Endometrial microvascular endothelial cells (primary cell): ENCODE measurements around the gene ARAF. TPM values are rescaled to one million over a fixed set of nuclear protein-coding genes. Genes with fewer than 3 reads are reported as not detected.
"Not testable (repeated sequence)": the region's sequence is repeated elsewhere in the genome, so short reads cannot be mapped to it uniquely, and the experiment has no call there.

Experiments used
- in situ Hi-C: cut with HindIII; loops from 2 replicates; pipeline ENCODE4 v1.10.0; 2017; ENCODE audit warnings: low sequenced_read_pairs, low pct_unique_long_range_greater_than_20kb; ENCODE audit errors: inconsistent ontology term
- total RNA-seq: library from RNA; depleted of rRNA; stranded (reverse); fragments of >200 nt; gene quantifications from one replicate; pipeline ENCODE4 v1.2.3, GENCODE V29; 2015; ENCODE audit errors: inconsistent ontology term

The ARAF gene
- total RNA-seq, 1 donor from 2014 or later: 40.5 TPM

DNA sequence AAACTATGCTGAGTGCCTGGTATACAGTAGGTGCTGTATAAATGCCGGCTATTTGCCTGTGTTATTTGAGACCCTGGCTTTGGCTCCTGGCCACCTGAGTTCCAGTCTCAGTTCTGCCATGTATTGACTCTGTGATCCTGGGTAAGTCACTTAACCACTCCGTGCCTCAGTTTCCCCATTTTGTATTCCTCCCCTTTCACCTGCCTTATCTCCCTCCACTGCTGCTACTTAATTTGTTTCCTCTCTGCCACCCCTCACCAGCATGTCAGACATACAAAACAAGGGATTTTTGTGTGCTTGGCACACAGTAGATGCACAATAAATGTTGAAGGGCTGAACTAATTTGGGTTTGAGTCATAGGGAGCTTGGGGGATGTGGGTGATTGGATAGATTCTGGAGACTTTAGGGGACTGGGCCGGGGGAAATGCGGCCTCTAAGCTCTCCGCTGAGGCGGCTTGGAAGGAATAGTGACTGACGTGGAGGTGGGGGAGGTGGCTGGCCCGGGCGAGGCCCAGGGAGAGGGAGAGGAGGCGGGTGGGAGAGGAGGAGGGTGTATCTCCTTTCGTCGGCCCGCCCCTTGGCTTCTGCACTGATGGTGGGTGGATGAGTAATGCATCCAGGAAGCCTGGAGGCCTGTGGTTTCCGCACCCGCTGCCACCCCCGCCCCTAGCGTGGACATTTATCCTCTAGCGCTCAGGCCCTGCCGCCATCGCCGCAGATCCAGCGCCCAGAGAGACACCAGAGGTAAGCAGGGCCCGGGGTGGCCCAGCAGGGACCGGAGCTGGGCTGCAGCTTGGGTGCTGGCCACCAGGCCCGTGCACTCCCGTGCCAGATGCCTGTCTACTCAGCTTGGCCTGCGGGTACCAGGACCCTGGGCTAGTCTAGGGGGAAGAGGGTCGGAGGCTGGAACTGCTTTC lies 21.0 kb downstream of the ARAF start, which contains the start of gene TIMP1:
Gene TIMP1, plus strand, starts transcription at position 706 of the 917 bp plus-strand sequence. CDS start 980 bp downstream, outside the sequence.
- in situ Hi-C loops: no loop called here

DNA sequence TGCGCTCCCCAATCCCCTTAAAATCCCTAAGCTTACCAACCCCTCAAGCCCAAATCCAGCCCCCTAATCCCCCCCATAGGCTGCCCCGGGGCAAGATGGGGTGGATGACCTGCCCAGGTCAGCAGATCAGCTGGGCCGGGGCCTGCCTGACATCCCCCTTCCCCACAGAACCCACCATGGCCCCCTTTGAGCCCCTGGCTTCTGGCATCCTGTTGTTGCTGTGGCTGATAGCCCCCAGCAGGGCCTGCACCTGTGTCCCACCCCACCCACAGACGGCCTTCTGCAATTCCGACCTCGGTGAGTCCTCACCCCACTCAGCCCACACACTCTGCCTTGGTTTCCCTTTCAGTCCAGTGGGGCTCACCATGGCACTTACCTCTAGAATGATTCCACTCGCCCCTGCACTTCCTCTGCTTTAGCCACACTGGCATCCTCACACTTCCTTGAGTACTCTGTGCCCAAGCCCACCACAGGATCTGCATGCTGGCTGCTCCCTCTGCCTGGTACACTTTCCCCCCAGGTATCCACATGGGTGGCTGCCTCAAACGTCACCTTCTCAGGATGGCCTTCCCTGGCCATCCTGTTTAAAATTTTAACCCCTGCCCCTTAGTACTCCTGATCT lies 22.3 kb downstream of the ARAF start:
- in situ Hi-C loops: no loop called here

DNA sequence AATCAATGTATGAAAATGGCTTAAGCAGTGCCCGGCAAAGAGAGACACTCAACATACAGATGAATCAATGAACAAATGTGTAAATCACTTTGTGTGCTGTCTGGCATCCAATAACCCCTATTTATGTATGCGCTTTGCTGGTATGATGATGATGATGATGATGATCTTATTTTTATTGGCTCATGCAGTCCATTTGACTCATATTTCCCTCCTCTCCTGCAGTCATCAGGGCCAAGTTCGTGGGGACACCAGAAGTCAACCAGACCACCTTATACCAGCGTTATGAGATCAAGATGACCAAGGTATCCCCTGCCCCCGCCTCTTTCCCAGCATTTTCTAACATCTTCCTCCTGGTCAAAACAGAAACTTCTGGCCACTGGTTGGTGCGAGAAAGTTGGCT lies 23.7 kb downstream of the ARAF start:
- in situ Hi-C loops: no loop called here

DNA sequence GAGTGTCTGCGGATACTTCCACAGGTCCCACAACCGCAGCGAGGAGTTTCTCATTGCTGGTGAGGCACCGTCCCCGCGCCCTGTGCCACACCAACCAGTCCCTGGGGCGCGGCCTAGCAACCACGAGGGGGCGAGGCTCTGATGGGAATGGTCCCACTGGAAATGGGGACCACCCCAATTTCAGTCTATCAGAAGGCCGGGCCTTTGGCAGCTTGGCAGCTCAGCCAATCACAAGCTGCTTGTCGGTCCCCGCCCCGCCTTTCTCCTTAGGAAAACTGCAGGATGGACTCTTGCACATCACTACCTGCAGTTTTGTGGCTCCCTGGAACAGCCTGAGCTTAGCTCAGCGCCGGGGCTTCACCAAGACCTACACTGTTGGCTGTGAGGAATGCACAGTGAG lies 24.3 kb downstream of the ARAF start:
- in situ Hi-C loops: no loop called here

- in situ Hi-C loops: no loop called here
Measured at GRCh38 chrX:47586043-47586787, 25.2 kb downstream of the ARAF start.

GRCh38 chrX:47587091-47587891 lies 26.3 kb downstream of the ARAF start:
- in situ Hi-C loops: no loop called here

GRCh38 chrX:47587906-47588735 lies 27.1 kb downstream of the ARAF start:
- in situ Hi-C loops: no loop called here

GRCh38 chrX:47590984-47591383 lies 30.0 kb downstream of the ARAF start:
- in situ Hi-C loops: no loop called here

GRCh38 chrX:47593522-47593921 lies 32.5 kb downstream of the ARAF start:
- in situ Hi-C loops: no loop called here

DNA sequence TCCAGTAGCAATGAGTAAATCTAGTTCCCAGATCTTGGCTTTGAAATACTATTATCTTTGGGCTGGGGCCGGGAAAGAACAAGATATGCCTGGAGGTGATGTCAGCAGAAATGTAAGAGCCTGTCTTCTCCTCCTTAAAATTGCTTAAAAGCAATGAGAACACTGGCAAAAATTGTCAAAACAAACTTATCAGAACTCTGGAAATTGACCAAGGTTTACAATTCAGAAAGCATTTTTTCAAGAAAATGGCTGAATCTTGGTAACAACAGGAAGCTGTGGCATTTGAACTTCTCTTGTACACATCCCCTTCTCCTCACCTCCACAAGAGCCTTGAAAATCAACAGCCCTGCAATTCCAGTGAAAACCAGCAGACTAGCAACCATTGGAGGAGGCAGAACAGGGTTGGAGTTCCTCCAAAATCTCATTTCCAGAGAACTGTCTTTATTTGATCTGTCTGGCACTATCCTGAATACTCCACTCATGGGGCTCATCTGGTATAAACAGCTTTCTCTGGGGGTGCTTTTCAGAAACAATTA lies 34.8 kb downstream of the ARAF start:
- in situ Hi-C loops: no loop called here

DNA sequence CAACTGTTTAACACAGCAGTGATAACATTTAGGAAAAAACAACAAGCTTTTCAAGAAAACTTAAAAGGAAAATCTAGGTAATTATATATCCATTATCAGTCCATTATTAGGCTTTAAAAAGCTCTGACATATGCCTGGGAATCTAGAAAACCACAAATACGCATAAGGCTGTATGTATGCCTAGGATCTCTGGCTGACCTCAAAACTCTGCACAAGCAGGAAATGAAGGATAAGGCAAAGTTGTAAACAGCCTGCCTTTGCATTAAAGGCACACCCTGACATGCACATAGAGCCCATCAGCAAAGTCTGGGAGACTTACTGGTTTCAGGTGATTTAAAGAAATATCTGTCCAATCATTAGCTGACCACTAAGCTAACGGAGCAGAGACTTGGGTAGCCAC lies 35.3 kb downstream of the ARAF start:
- in situ Hi-C loops: no loop called here

GRCh38 chrX:47597222-47597621 lies 36.2 kb downstream of the ARAF start:
- in situ Hi-C loops: no loop called here

DNA sequence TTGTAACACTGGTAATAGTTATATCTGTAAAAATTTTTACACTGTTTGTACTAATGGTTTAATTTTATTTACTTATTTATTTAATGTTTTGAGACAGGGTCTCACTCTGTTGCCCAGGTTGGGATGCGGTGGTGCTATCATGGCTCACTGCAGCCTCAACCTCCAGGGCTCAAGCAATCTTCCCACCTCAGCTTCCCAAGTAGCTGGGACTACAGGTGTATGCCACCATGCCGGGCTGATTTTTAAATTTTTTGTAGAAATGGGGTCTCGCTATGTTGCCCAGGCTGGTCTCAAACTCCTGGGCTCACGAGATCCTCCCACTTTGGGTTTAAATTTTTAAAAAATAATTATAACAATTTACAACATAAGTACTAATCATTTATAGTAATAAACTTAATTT lies 42.1 kb downstream of the ARAF start:
- in situ Hi-C loops: not testable (repeated sequence)

DNA sequence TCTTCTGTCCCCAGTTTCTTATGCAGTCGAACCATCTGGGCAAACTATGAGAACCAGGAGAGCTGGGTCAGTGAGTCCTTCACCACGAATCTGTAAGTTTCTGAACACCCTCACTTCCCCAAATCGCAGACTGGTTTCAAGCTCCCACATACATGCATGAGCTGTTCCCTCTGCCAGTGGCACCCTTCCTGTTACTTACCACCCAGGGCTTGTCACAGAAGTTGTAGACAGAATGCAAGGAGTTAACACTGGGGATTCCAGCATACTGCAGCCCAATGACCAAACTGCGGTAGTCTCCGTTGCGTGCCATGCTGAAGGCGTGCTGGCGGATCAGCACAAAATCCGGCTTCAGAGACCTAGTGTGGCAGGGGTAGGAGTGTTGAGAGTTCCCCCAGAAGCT lies 44.0 kb downstream of the ARAF start:
- in situ Hi-C loops: no loop called here

DNA sequence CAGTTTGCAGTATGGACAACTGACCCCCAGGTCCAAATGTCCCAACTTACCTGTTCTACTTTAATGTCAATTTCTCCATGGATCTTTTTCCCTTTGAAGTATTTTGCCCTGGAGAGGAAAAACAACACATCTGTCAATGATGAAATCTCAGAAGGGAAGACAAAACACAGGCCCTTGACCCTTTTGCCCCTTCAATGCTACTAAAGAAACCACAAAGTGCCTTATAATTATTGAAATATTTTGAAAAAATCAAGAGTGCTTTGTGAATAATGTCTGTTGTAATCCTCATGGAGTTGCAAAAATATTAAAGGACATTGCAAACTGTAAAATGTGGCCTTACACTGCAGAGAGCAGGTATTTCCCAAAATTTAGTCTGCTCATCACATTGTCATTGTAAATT lies 46.1 kb downstream of the ARAF start:
- in situ Hi-C loops: no loop called here

- in situ Hi-C loops: no loop called here
Measured at GRCh38 chrX:47608130-47608810, 47.3 kb downstream of the ARAF start.

DNA sequence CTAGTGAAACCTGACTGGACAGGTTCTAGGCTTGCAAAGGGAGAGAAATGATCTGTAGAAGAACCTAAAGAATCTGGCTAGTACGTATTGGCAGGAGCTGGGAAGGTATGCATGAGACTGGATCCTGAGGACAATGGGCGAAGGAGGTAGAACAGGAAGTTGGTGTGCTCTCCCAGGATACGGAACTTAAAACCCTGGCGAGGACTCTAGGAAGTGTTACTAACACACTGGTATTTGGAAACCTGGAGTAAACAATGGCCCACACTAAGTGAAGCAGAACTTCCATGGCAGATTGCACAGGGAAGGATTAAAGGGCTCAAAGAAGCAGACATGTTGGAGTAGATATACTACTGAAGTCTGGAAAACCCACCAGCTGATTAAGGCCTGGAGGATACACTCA lies 49.5 kb downstream of the ARAF start:
- in situ Hi-C loops: no loop called here
